Stimulated activated naive CD8-positive, alpha-beta T cell treated with anti-CD3 and anti-CD28 coated beads, Interleukin-15, amount 100 ng/mL, for 72 hours (primary cell): Measurements from ENCODE around the gene FNTB.

Experiments used
- ATAC-seq: fragments of 150-1000 bp; cut with Tn5 transposase; 2 replicates; pipeline ENCODE4 v1.10.0; 2021; ENCODE audit warnings: mild to moderate bottlenecking, moderate library complexity
- DNase-seq, 2 donors: peaks; one replicate each; pipeline ENCODE4 v3.0.0; 2021 to 2022
- H3K27ac Mint-ChIP-seq, 2 donors: one replicate each; pipeline ENCODE4 v1.8.0; 2022; ENCODE audit warnings: mild to moderate bottlenecking in 2 of 2, mixed read lengths in 2 of 2, moderate library complexity in 2 of 2
- H3K27me3 Mint-ChIP-seq: one replicate; pipeline ENCODE4 v1.8.0; 2022; ENCODE audit warnings: mixed read lengths
- H3K4me1 Mint-ChIP-seq: one replicate; pipeline ENCODE4 v1.8.0; 2022; ENCODE audit warnings: mild to moderate bottlenecking, mixed read lengths
- H3K4me3 Mint-ChIP-seq, 2 donors: one replicate each; pipeline ENCODE4 v1.8.0; 2022; ENCODE audit warnings: mild to moderate bottlenecking in 2 of 2, mixed read lengths in 2 of 2, moderate library complexity in 1 of 2
- H3K9me3 Mint-ChIP-seq, 2 donors: one replicate each; pipeline ENCODE4 v1.8.0; 2022; ENCODE audit warnings: mixed read lengths in 2 of 2

The FNTB gene

GRCh38 chr14:64948612-64949210 is 38.0 kb upstream of the FNTB start:
- Mint-ChIP-seq H3K27me3 (no peaks in the 10 kb centered on the region), H3K9me3 (no peaks in the 10 kb centered on the region), H3K4me3 (no peak overlapping the region), H3K27ac (no peak overlapping the region), H3K4me1 (peaks cover 50% of the 10 kb centered on the region)
- no peak for DNase-seq
- no peak for ATAC-seq

- H3K27me3 Mint-ChIP-seq = no peaks in the 10 kb centered on the region
- no peak for ATAC-seq
Measured at GRCh38 chr14:64950889-64951288, 35.8 kb upstream of the FNTB start.

GRCh38 chr14:64951291-64951690 is 35.4 kb upstream of the FNTB start:
- Mint-ChIP-seq H3K27ac (peak overlapping the region; percentile 47 to 56), H3K9me3 (no peaks in the 10 kb centered on the region), H3K4me3 (no peak overlapping the region), H3K27me3 (no peaks in the 10 kb centered on the region), H3K4me1 (peaks cover 30% of the 10 kb centered on the region)
- no peak for DNase-seq
- no peak for ATAC-seq

More at GRCh38 chr14:64950889-64951288, 35.8 kb upstream of the FNTB start:
- H3K4me3 Mint-ChIP-seq = no peak overlapping the region
- peak overlapping the region; percentile 4 to 19 for H3K27ac Mint-ChIP-seq
- DNase-seq = no peak
- peaks cover 34% of the 10 kb centered on the region for H3K4me1 Mint-ChIP-seq
- H3K9me3 Mint-ChIP-seq = no peaks in the 10 kb centered on the region

DNA sequence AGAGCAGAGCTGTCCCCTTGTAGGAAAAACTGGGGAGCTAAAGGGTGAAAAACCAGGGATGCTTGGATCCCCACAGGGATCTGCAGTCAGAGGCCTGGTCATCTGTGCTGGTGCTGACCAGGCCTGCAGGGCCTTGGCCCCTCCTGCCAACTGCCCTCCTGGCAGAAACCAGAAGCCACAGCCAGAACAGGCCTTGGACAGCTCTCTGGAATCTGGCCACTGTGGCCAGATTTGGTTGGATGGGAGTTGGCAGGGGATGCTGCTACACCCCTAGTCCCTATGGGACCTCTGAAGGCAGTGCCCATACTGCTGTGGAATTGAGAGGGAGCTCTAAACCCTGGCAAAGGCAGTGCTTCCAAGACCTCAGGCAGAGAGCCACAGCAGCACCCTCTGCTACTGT is 35.0 kb upstream of the FNTB start:
- Mint-ChIP-seq H3K27ac (peak overlapping the region in 1 of 2 donors; percentile 47), H3K4me3 (no peak overlapping the region), H3K9me3 (no peaks in the 10 kb centered on the region), H3K4me1 (peaks cover 26% of the 10 kb centered on the region), H3K27me3 (no peaks in the 10 kb centered on the region)
- DNase-seq (no peak), ATAC-seq (no peak)

DNA sequence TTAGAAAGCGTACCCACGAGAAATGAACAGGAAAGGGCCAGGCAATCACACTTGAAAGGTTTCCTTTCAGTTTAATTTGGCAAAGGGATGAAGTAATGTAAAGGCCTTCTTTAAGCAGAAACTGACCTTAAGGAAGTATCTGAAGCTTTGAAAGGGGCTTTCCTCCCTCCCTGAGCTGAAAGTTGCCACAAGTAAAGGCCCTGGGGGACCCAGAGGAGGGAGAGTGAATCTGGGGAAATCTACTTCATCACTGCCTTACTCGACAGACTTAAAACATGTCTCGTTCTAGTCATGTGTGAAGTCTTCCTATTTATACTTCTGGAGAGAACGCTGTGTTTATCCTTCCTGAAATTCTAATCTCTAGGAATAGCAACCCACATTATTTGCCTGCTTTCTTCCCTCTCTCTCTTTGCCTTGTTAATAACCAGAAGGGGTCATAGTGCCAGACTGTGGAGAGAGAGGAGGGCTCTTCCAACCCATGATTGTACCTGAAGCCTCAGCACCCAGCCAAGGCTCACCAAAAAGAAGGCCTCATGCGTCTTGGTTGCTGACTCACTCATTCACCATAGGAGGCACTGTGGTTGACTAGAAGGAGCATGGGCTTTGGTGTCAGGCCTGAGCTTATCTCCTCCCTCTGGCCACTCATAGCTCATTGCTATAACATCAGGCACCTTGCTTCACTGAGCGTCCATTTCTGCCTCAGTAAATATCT is 33.9 kb upstream of the FNTB start:
- ATAC-seq (peak; percentile 73), DNase-seq (no peak)
- H3K27ac Mint-ChIP-seq = peak overlapping the region; percentile 29 to 73
- no peaks in the 10 kb centered on the region for H3K9me3 Mint-ChIP-seq
- no peak overlapping the region for H3K4me3 Mint-ChIP-seq
- H3K27me3 Mint-ChIP-seq = no peaks in the 10 kb centered on the region
- peaks cover 17% of the 10 kb centered on the region for H3K4me1 Mint-ChIP-seq

DNA sequence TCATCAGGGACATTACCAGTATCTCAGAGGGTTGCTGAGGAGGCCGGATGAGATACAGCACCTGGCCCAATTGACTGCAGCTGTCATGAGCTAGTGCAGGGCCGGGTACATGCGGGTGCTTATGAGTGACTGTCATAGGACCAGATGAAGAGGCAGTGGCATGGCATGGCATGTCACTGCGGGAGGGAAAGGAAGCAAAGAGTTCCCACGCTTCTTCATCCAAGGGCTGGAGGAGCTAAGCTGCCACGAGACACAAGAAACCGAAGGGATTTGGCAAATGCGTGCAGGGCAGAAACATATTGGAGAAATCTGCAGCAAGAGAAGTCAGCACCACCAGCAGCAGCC is 33.4 kb upstream of the FNTB start:
- H3K27ac Mint-ChIP-seq = peak overlapping the region in 1 of 2 donors; percentile 19
- no peaks in the 10 kb centered on the region for H3K27me3 Mint-ChIP-seq
- DNase-seq = no peak
- no peaks in the 10 kb centered on the region for H3K9me3 Mint-ChIP-seq
- ATAC-seq = no peak
- H3K4me3 Mint-ChIP-seq = no peak overlapping the region
- H3K4me1 Mint-ChIP-seq = peaks cover 17% of the 10 kb centered on the region

- DNase-seq (no peak), ATAC-seq (no peak)
- H3K27ac Mint-ChIP-seq = no peak overlapping the region
- no peaks in the 10 kb centered on the region for H3K27me3 Mint-ChIP-seq
- H3K4me1 Mint-ChIP-seq = peaks cover 17% of the 10 kb centered on the region
- H3K4me3 Mint-ChIP-seq = no peak overlapping the region
- no peaks in the 10 kb centered on the region for H3K9me3 Mint-ChIP-seq
Measured at GRCh38 chr14:64953661-64954060, 33.0 kb upstream of the FNTB start.

GRCh38 chr14:64954491-64955240 is 32.0 kb upstream of the FNTB start:
- no peak for DNase-seq
- Mint-ChIP-seq H3K4me3 (no peak overlapping the region), H3K9me3 (no peaks in the 10 kb centered on the region), H3K27ac (peak overlapping the region in 1 of 2 donors; percentile 58), H3K4me1 (peaks cover 17% of the 10 kb centered on the region), H3K27me3 (no peaks in the 10 kb centered on the region)
- no peak for ATAC-seq

GRCh38 chr14:64955297-64955696 is 31.4 kb upstream of the FNTB start:
- ATAC-seq (no peak), DNase-seq (no peak)
- Mint-ChIP-seq H3K4me3 (no peak overlapping the region), H3K27me3 (no peaks in the 10 kb centered on the region), H3K4me1 (peaks cover 23% of the 10 kb centered on the region), H3K9me3 (no peaks in the 10 kb centered on the region), H3K27ac (no peak overlapping the region)

DNA sequence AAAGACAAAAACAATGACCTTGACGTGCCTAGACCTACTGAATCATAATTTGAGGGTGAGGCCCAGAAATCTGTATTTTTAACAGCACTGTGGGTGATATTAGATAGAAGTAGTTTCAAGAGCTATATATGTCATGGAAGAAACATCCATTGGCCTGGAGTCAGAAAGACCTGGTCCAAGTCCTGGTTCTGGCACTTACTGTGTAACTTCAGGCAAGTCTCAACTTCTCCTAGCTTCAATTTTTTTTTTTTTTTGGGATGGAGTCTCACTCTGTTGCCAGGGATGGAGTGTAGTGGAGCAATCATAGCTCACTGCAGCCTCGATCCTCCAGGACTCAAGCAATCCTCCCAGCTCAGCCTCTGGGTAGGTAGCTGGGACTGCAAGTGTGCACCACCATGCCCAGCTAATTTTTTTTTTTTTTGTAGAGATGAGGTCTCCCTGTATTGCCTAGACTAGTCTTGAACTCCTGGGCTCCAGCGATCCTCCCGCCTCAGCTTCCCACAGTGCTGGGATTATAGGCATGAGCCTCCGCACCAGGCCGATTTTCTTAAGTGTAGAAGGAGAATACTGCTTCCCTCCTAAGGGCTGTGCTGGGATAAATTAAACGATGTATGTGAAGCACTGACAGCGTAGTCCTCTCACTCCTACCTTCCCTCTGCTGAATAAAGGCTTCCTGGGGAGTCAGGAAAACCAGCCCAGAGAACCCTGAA is 29.8 kb upstream of the FNTB start:
- Mint-ChIP-seq H3K27ac (no peak overlapping the region), H3K27me3 (no peaks in the 10 kb centered on the region), H3K9me3 (no peaks in the 10 kb centered on the region), H3K4me1 (peaks cover 29% of the 10 kb centered on the region), H3K4me3 (no peak overlapping the region)
- ATAC-seq = no peak
- no peak for DNase-seq

GRCh38 chr14:64958201-64958600 is 28.5 kb upstream of the FNTB start:
- ATAC-seq (no peak), DNase-seq (no peak)
- Mint-ChIP-seq H3K4me1 (peaks cover 18% of the 10 kb centered on the region), H3K4me3 (no peak overlapping the region), H3K27me3 (no peaks in the 10 kb centered on the region), H3K27ac (no peak overlapping the region), H3K9me3 (no peaks in the 10 kb centered on the region)

GRCh38 chr14:64958743-64959142 is 28.0 kb upstream of the FNTB start:
- DNase-seq (no peak), ATAC-seq (no peak)
- H3K27me3 Mint-ChIP-seq = no peaks in the 10 kb centered on the region
- H3K4me3 Mint-ChIP-seq = no peak overlapping the region
- no peak overlapping the region for H3K27ac Mint-ChIP-seq
- peaks cover 16% of the 10 kb centered on the region for H3K4me1 Mint-ChIP-seq
- no peaks in the 10 kb centered on the region for H3K9me3 Mint-ChIP-seq

GRCh38 chr14:64960762-64961276 is 25.9 kb upstream of the FNTB start:
- H3K27me3 Mint-ChIP-seq = no peaks in the 10 kb centered on the region
- no peak overlapping the region for H3K27ac Mint-ChIP-seq
- H3K9me3 Mint-ChIP-seq = no peaks in the 10 kb centered on the region
- ATAC-seq = peak; percentile 33
- DNase-seq = no peak
- peaks cover 16% of the 10 kb centered on the region for H3K4me1 Mint-ChIP-seq
- H3K4me3 Mint-ChIP-seq = no peak overlapping the region

DNA sequence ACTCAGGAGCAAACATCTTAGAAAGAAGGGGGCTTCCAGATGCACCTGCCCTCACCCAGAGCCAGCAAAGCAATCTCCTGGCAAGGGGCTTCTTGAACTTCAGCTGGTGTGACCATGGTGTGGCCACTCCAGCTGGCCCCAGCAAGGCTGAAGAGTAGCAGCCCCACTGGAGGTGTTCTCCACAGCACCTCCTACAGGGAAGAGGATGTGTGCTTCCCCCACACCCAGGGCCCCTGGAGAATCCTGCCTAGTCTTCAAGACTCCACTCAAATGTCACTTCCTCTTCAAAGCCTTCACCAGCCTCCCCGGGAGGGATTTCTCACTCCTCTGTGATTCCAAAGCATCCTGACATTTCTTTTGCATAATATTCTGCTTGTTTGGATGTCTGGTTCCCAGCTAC is 23.1 kb upstream of the FNTB start:
- H3K4me1 Mint-ChIP-seq = peaks cover 33% of the 10 kb centered on the region
- no peak overlapping the region for H3K4me3 Mint-ChIP-seq
- no peaks in the 10 kb centered on the region for H3K27me3 Mint-ChIP-seq
- no peak overlapping the region for H3K27ac Mint-ChIP-seq
- no peaks in the 10 kb centered on the region for H3K9me3 Mint-ChIP-seq
- no peak for ATAC-seq
- DNase-seq = no peak

DNA sequence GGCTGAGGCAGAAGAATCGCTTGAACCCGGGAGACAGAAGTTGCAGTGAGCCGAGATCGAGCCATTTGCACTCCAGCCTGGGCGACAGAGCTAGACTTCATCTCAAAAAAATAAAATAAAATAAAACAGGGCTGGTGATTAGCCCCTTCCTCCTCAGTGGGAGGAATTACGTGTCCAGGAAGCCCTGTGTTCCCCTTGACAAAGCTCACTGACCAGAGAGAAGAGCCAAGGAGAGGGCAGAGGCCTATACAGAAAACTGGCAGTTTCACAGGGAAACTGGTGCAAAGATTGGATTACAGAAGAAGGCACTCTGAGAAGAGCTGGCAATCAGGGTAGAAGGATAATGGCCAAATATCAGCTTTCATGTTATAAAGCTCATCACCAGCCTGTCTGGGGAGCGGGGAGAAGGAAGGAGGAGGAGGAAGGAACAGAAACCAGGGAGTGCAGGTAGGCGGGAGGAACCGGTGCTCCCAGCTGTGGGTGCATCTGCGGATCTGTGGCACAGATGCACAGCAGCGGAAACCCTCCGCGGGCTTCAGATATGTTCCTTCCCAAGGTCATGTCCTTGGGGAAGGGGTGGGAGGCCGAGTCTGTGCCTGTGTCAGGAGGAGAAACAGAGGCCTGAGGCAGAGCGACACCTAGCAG is 21.2 kb upstream of the FNTB start:
- no peak overlapping the region for H3K4me3 Mint-ChIP-seq
- DNase-seq = no peak
- ATAC-seq = no peak
- peaks cover 33% of the 10 kb centered on the region for H3K4me1 Mint-ChIP-seq
- H3K9me3 Mint-ChIP-seq = no peaks in the 10 kb centered on the region
- H3K27me3 Mint-ChIP-seq = peaks cover 7% of the 10 kb centered on the region
- H3K27ac Mint-ChIP-seq = peak overlapping the region in 1 of 2 donors; percentile 2
